CD4-positive, alpha-beta T cell (primary cell): ENCODE data around the gene GRIA1. TPM values are rescaled to one million over a fixed set of nuclear protein-coding genes. Genes with fewer than 3 reads are reported as not detected.

Source experiments
- ATAC-seq: fragments of 200-7000 bp; cut with Tn5 transposase; one replicate; pipeline ENCODE4 v1.10.0; 2022; ENCODE audit warnings: mild to moderate bottlenecking; ENCODE audit not compliant: poor library complexity
- CTCF ChIA-PET: fragments of 350-600 bp; sonication (Branson Sonifier 250); formaldehyde crosslinking; loops from one replicate; lab custom pipeline; 2021; ENCODE audit warnings: antibody characterized with exemption, inconsistent platforms; lab: Charles Lee
- POLR2A ChIA-PET: fragments of 350-600 bp; sonication (Branson Sonifier 250); formaldehyde crosslinking; loops from one replicate; lab custom pipeline; 2021; ENCODE audit warnings: antibody characterized with exemption, inconsistent platforms; lab: Charles Lee
- DNase-seq, 14 experiments: peaks; one replicate each; pipeline ENCODE4 v3.0.0-alpha.2; 2013 to 2020; ENCODE audit warnings: mixed read lengths in 2 of 14
- H3K27ac ChIP-seq, 2 donors: one replicate each; pipeline versions ENCODE4 v1.5.1 to v1.7.0; 2013; ENCODE audit warnings: low read length in 2 of 2, low read depth in 1 of 2, mild to moderate bottlenecking in 1 of 2
- H3K27me3 ChIP-seq, 2 experiments: 1 replicate in 1 of 2; 2 replicates in 1 of 2; pipeline versions ENCODE4 v1.6.1 to v1.7.0; 2013; ENCODE audit warnings: low read length in 2 of 2, control low read depth in 1 of 2, mild to moderate bottlenecking in 1 of 2, moderate library complexity in 1 of 2; ENCODE audit not compliant: insufficient read depth in 2 of 2, control insufficient read depth in 1 of 2
- H3K36me3 ChIP-seq: one replicate; pipeline ENCODE4 v1.6.1; 2013; ENCODE audit warnings: low read length, control low read depth; ENCODE audit not compliant: insufficient read depth
- H3K4me1 ChIP-seq: one replicate; pipeline ENCODE4 v1.6.1; 2013; ENCODE audit warnings: low read length, control low read depth; ENCODE audit not compliant: insufficient read depth
- H3K4me3 ChIP-seq: one replicate; pipeline ENCODE4 v1.5.1; 2013; ENCODE audit warnings: mild to moderate bottlenecking, low read length, moderate library complexity
- H3K9me3 ChIP-seq, 2 experiments: 1 replicate in 1 of 2; 2 replicates in 1 of 2; pipeline versions ENCODE4 v1.6.1 to v1.7.0; 2013; ENCODE audit warnings: low read length in 2 of 2, mild to moderate bottlenecking in 2 of 2, control low read depth in 1 of 2, moderate library complexity in 1 of 2; ENCODE audit not compliant: control insufficient read depth in 1 of 2, insufficient read depth in 1 of 2
- H3K27ac Mint-ChIP-seq: one replicate; pipeline ENCODE4 v1.8.0; 2020; ENCODE audit warnings: mixed read lengths
- H3K27me3 Mint-ChIP-seq: one replicate; pipeline ENCODE4 v1.8.0; 2021; ENCODE audit warnings: mixed read lengths
- H3K36me3 Mint-ChIP-seq: one replicate; pipeline ENCODE4 v1.8.0; 2021; ENCODE audit warnings: low read depth, mixed read lengths
- H3K4me1 Mint-ChIP-seq: one replicate; pipeline ENCODE4 v1.8.0; 2021; ENCODE audit warnings: low read depth, mixed read lengths
- H3K4me3 Mint-ChIP-seq: one replicate; pipeline ENCODE4 v1.8.0; 2020; ENCODE audit warnings: mild to moderate bottlenecking, mixed read lengths
- H3K9me3 Mint-ChIP-seq: one replicate; pipeline ENCODE4 v1.8.0; 2020; ENCODE audit warnings: mixed read lengths
- intact Hi-C, 2 experiments: fragments of 100-400 bp; cut with DNase I in 1 of 2; cut with micrococcal nuclease in 1 of 2; formaldehyde crosslinking; loops; one replicate each; pipeline versions ENCODE4 v1.15.1 to v1.9.0; 2023 to 2025; cut with DNase I, micrococcal nuclease
- total RNA-seq, 174 experiments: library from RNA in 2 of 174; stranded (reverse) in 2 of 174; gene quantifications; one replicate each; pipeline ENCODE4 v1.2.3 and lab custom pipeline; 2021 to 2026
- TF ChIP-seq, protein P1 (sequence below): fragments of 200-600 bp; IDR thresholded peaks from one replicate; pipeline ENCODE4 v1.8.0; 2022; ENCODE audit warnings: antibody characterized with exemption, mild to moderate bottlenecking

The GRIA1 gene
- total RNA-seq, 2 experiments from 2014 or later, result not detected

DNA sequence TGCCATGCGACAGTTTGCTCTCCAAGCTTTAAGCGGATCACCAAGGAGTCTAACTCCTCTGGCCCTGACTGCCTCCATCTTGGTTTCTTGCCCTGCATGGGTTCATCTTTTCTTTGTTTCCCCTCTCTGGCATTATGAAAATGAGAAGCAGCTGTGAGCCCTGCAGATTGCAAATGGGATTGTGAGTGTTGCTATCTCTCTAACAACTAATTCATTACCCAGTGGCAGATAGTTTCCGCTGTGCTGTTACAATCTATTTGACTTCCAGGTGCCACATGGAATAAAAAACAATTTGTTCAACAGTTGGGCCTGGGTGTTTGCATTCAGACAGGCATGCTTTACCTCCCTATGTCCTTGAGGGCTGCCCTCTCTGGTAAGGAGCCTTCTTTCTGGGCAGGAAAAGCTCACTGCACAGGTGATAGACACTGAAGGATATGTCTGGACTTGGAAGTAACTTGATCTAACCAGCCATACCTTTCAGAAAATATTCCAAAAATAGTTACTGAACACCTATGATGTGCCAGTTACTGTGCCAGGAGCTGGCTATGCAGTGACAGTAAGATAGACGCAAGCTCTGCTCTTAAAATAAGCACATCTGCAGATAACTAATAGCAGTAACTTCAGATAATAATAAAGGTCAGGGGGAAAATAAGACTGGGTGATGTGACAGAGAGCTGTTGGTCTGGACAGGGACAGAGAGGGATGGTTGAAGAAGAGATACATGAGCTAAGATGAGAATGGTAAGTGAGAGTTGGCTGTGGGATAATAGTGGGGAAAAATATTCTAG lies 40.1 kb downstream of the GRIA1 start:
- ATAC-seq, result no peak

DNA sequence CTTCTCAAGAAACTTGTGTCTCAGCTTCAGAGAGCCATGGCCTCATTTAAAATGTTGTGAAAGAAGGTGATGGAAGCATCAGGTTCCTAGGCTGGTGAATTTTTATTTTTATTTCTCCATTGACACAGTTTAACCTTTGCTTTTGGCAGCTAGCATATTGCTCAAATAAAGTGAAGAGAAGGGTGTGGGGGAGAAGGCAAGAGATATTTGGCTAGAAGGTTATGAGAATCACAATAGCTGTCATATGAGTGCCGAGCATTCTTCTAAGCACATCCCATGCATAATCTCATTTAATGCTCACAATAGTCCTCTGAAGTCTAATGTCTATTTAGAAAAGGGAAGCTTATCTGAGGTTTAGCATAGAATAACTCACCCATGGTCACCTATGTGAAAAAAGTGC lies 43.1 kb downstream of the GRIA1 start:
- TF ChIP-seq, protein P1, sequence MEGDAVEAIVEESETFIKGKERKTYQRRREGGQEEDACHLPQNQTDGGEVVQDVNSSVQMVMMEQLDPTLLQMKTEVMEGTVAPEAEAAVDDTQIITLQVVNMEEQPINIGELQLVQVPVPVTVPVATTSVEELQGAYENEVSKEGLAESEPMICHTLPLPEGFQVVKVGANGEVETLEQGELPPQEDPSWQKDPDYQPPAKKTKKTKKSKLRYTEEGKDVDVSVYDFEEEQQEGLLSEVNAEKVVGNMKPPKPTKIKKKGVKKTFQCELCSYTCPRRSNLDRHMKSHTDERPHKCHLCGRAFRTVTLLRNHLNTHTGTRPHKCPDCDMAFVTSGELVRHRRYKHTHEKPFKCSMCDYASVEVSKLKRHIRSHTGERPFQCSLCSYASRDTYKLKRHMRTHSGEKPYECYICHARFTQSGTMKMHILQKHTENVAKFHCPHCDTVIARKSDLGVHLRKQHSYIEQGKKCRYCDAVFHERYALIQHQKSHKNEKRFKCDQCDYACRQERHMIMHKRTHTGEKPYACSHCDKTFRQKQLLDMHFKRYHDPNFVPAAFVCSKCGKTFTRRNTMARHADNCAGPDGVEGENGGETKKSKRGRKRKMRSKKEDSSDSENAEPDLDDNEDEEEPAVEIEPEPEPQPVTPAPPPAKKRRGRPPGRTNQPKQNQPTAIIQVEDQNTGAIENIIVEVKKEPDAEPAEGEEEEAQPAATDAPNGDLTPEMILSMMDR, result no peak
- POLR2A ChIA-PET, result no interaction called here

More for the DNA sequence above, 40.1 kb downstream of the GRIA1 start:
- peaks cover 2% of the 10 kb centered on the region for H3K9me3 Mint-ChIP-seq
- TF ChIP-seq, protein P1, result no peak
- no peaks in the 10 kb centered on the region for H3K27me3 Mint-ChIP-seq
- no peaks in the 10 kb centered on the region for H3K4me1 Mint-ChIP-seq
- no peak overlapping the region for H3K4me3 Mint-ChIP-seq
- no peak overlapping the region for H3K27ac ChIP-seq
- intact Hi-C loops, result no loop called here
- no peak overlapping the region for H3K27ac Mint-ChIP-seq
- no peaks in the 10 kb centered on the region for H3K36me3 ChIP-seq
- ChIA-PET CTCF (no interaction called here), POLR2A (no interaction called here)
- no peaks in the 10 kb centered on the region for H3K4me1 ChIP-seq
- no peak overlapping the region for H3K4me3 ChIP-seq
- H3K36me3 Mint-ChIP-seq, result no peaks in the 10 kb centered on the region
- DNase-seq, result no peak
- H3K27me3 ChIP-seq, result no peaks in the 10 kb centered on the region
- H3K9me3 ChIP-seq, result no peaks in the 10 kb centered on the region

GRCh38 chr5:153534102-153534501 lies 43.6 kb downstream of the GRIA1 start:
- DNase-seq (no peak), ATAC-seq (no peak)
- no peaks in the 10 kb centered on the region for H3K4me1 Mint-ChIP-seq
- no peaks in the 10 kb centered on the region for H3K27me3 ChIP-seq
- H3K27ac ChIP-seq, result no peak overlapping the region
- no peak overlapping the region for H3K27ac Mint-ChIP-seq
- H3K4me3 Mint-ChIP-seq, result no peak overlapping the region
- no peaks in the 10 kb centered on the region for H3K36me3 Mint-ChIP-seq
- CTCF ChIA-PET, result no interaction called here
- no peak overlapping the region for H3K4me3 ChIP-seq
- H3K4me1 ChIP-seq, result no peaks in the 10 kb centered on the region
- H3K9me3 ChIP-seq, result no peaks in the 10 kb centered on the region
- intact Hi-C loops, result no loop called here
- no peaks in the 10 kb centered on the region for H3K27me3 Mint-ChIP-seq
- H3K9me3 Mint-ChIP-seq, result peaks cover 2% of the 10 kb centered on the region
- POLR2A ChIA-PET, result no interaction called here
- no peaks in the 10 kb centered on the region for H3K36me3 ChIP-seq
- TF ChIP-seq, protein P1, result no peak

More for the DNA sequence above, 43.1 kb downstream of the GRIA1 start:
- intact Hi-C loops, result no loop called here
- Mint-ChIP-seq H3K9me3 (peaks cover 2% of the 10 kb centered on the region), H3K27ac (no peak overlapping the region), H3K4me3 (no peak overlapping the region), H3K4me1 (no peaks in the 10 kb centered on the region), H3K27me3 (no peaks in the 10 kb centered on the region), H3K36me3 (no peaks in the 10 kb centered on the region)
- Histone ChIP-seq H3K27ac (no peak overlapping the region), H3K36me3 (no peaks in the 10 kb centered on the region), H3K27me3 (no peaks in the 10 kb centered on the region), H3K9me3 (no peaks in the 10 kb centered on the region), H3K4me1 (no peaks in the 10 kb centered on the region), H3K4me3 (no peak overlapping the region)
- DNase-seq (no peak), ATAC-seq (no peak)
- CTCF ChIA-PET, result no interaction called here
